ENCODE measurements around the gene FABP6.

FABP6 gene

DNA sequence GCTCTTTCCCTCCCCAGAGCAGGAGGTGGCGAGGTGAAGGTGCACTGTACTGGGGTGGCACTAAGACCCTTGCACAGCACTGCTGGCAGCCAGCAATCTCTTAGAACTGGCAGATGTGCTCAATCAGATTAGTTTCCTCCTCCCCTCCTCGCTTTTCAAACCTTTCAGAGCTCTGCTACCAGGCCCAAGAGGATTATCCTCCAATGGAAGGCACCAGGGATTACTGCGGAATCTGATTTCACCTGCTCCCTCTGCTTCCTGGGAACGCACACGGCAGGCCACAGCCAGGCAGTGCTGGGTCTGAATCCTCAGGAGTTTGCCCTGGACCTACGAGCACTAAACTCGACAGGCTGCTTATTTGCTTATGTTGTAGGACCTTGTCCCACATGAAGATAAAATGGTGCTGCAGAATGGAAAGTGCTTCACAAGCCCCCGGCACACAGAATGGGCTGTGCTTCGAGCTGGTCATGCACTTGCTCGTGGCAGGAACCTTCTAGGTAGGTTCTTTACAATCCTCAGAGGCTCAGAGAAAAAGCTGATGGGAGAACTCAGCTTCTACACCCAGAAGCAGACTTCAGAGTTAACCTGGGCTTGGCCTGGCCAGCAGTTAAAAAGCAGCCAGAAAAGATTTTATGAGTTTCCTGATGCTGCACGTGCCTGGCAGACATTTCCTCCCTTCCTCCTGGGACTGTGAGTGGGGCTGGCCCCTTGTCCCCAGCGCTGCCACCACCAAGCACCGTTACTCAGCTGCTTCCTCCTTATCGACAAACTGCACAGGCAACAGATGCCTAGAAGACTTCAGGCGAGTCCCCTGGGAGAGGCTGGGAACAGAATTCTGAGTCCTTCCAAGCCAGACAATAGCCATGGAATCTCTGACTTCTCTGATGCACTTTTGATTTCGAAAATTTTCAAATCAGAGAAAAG lies 33.1 kb downstream of the FABP6 start:
- H3K27ac Mint-ChIP-seq = no peak overlapping the region
- H3K36me3 Mint-ChIP-seq (ENCODE audit: low read depth) = no peaks in the 10 kb centered on the region
- ATAC-seq = no peak
- no peak overlapping the region for H3K4me3 Mint-ChIP-seq
- H3K27me3 Mint-ChIP-seq = peaks cover 2% of the 10 kb centered on the region
- DNase-seq = no peak
- no peaks in the 10 kb centered on the region for H3K9me3 Mint-ChIP-seq
- H3K4me1 Mint-ChIP-seq = no peaks in the 10 kb centered on the region

DNA sequence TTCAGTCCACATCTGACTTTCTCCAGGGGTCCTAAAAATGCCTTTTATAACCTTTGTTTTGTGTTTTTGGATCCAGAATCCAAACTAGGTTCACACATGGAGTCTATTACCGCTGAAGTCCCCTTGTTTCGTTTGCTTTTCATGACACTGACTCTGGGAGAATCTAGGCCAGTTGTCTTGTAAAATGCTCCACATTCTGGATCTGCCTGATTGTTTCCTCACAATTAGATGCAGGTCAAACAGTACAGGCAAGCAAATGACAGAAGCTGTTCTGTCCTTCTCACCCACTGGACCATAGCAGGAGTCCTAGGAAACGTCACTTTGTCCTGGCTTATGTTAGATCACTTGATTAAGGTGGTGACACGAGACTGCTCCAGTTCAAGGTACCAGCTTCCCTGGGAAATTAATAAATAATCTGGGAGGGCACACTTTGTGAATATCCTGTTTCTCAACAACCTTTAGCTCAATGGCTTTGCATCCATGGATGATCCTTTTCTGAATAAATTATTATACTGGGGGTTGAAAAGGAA lies 34.1 kb downstream of the FABP6 start:
- H3K4me1 Mint-ChIP-seq = no peaks in the 10 kb centered on the region
- H3K27ac Mint-ChIP-seq = no peak overlapping the region
- no peaks in the 10 kb centered on the region for H3K36me3 Mint-ChIP-seq (ENCODE audit: low read depth)
- H3K4me3 Mint-ChIP-seq = no peak overlapping the region
- ATAC-seq = no peak
- no peak for DNase-seq
- no peaks in the 10 kb centered on the region for H3K9me3 Mint-ChIP-seq
- H3K27me3 Mint-ChIP-seq = peaks cover 2% of the 10 kb centered on the region

DNA sequence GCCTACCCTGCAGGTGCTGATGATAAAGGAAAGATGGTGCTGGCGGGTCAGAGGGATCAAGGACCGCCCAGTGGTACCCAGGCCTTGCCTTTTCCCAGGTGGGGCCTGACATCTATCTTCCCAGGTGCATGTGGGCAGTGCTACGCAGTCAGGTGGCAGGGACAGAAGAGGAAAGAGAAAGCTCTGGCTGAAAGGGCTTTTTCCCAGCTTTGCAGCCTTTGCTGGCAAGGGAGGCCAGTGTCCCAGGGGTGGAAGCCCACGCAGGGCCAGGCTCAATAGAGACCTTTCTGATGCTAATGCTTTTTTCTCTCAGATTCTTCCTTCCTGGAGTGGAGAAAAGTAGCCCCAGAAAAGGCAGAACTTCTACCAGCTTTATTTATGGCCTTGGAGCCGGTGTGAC lies 36.7 kb downstream of the FABP6 start:
- Mint-ChIP-seq H3K4me1 (peaks cover 4% of the 10 kb centered on the region), H3K9me3 (no peaks in the 10 kb centered on the region), H3K4me3 (no peak overlapping the region), H3K36me3 (ENCODE audit: low read depth) (no peaks in the 10 kb centered on the region), H3K27me3 (peaks cover 2% of the 10 kb centered on the region), H3K27ac (no peak overlapping the region)
- DNase-seq (no peak), ATAC-seq (no peak)

DNA sequence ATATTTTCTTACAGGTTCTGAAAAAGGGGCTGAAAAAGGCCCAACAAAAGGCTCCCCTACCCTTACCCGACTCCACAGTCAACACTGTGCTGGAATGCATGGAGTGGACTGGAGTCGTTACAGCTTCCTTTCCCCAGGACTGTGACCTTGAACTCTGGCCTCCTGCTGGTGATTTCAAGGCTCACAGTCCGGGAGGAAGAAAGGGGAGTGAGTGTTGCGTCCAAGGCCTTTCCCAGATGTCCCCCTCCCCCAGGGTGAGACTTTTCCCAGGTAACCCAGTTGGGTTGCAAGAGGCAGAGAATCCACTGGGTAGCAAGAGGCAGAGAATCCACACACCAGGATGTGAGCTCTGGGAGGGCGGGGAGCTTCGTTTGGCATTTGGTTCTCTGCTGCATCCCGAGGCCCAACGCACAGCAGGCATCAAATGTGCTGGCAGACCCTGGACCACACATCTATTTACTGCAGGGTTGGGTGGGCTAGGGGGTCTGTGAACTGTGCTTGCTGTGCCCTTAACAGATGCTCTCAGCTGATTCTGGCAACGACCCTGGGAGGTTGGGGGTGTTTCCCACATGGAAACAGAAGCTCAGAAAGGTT lies 37.5 kb downstream of the FABP6 start:
- no peaks in the 10 kb centered on the region for H3K9me3 Mint-ChIP-seq
- no peak overlapping the region for H3K4me3 Mint-ChIP-seq
- H3K36me3 Mint-ChIP-seq (ENCODE audit: low read depth) = no peaks in the 10 kb centered on the region
- ATAC-seq (no peak), DNase-seq (no peak)
- H3K27me3 Mint-ChIP-seq = no peaks in the 10 kb centered on the region
- peaks cover 10% of the 10 kb centered on the region for H3K4me1 Mint-ChIP-seq
- H3K27ac Mint-ChIP-seq = no peak overlapping the region

DNA sequence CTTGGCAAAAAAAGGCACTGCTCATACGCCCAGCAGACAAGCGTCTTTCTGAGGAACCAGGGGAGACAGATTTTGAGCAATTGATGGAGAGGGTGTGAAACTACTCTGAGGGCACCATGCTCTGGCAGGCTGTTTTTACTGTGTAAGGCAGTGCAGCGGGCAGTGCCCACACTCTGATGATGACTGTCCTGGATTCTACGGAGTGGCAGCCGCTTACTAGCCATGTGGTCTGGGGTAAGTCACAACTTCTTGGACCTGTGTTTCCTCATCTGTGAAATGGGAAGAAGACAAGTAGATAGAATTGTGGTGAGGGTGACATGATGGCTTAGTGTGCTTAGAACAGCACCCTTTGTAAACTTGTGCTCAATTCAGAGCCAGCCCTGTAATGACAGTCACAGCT lies 38.8 kb downstream of the FABP6 start:
- H3K27ac Mint-ChIP-seq = no peak overlapping the region
- no peak for ATAC-seq
- H3K27me3 Mint-ChIP-seq = no peaks in the 10 kb centered on the region
- no peak for DNase-seq
- H3K9me3 Mint-ChIP-seq = no peaks in the 10 kb centered on the region
- no peak overlapping the region for H3K4me3 Mint-ChIP-seq
- H3K4me1 Mint-ChIP-seq = peaks cover 11% of the 10 kb centered on the region
- no peaks in the 10 kb centered on the region for H3K36me3 Mint-ChIP-seq (ENCODE audit: low read depth)

DNA sequence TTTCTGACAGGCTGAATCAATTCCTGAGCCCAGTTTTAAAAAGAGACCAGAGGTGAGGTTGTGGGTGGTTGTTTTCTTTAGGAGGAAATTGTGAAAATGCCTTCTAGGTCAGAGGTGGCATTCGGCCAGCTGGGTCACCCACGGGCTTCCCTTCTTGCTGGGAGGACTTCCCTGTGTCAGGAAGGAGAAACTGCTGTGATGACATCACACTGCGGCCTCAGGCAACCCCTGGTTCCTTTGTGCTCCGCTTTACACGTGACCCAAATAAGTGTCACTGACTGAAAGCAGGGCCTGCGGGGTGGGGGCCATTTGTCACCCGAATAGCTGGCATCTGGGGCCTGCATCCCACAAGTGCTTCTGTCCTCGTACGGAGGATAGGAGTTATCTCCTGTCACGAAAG lies 39.7 kb downstream of the FABP6 start:
- Mint-ChIP-seq H3K36me3 (ENCODE audit: low read depth) (no peaks in the 10 kb centered on the region), H3K27me3 (no peaks in the 10 kb centered on the region), H3K4me1 (peaks cover 11% of the 10 kb centered on the region), H3K9me3 (no peaks in the 10 kb centered on the region), H3K27ac (no peak overlapping the region), H3K4me3 (no peak overlapping the region)
- no peak for DNase-seq
- ATAC-seq = no peak

DNA sequence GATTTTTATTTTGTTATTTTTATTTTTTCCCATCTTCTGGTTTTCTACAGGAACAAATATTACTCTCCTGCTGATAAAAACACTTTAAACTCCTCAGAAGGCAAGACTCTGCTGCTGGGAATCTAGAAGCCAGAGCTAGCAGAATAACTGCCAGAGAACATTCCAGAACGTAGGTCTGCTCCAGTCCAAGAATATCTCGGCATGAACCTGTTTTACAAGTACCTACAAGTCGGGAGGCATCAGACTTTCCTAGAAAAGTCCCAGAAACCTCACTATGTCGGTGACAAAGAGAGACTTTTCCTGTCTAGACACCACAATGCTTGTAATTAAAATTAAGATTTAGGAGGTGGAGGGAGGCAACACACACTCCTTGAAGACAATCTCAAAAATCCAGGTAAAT lies 41.4 kb downstream of the FABP6 start:
- peaks cover 14% of the 10 kb centered on the region for H3K4me1 Mint-ChIP-seq
- no peak for ATAC-seq

DNA sequence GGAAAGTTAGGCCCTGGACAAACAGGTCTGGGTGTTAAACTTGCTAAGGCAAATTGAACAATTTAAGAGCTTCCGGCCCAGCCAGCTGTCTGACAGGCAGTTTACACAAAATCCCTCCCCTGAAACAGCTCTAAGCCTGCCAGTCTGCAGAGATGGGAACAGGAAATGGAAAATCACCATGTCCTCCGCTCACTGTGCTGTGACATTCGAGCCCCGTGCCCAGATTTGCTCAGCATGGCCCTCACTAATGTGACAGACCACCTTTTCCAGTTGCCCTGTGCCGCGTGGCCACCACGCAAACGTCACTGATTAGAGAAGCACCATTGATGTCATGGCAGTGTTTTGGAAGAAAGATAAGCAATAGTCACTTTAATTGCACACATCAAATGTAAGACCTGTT lies 42.1 kb downstream of the FABP6 start:
- no peaks in the 10 kb centered on the region for H3K27me3 Mint-ChIP-seq
- peaks cover 14% of the 10 kb centered on the region for H3K4me1 Mint-ChIP-seq
- no peaks in the 10 kb centered on the region for H3K36me3 Mint-ChIP-seq (ENCODE audit: low read depth)
- H3K4me3 Mint-ChIP-seq = no peak overlapping the region
- no peaks in the 10 kb centered on the region for H3K9me3 Mint-ChIP-seq
- ATAC-seq (peak; percentile 73), DNase-seq (peak; percentile 19)
- H3K27ac Mint-ChIP-seq = peak overlapping the region; percentile 20

More for the DNA sequence above, 41.4 kb downstream of the FABP6 start:
- Mint-ChIP-seq H3K36me3 (ENCODE audit: low read depth) (no peaks in the 10 kb centered on the region), H3K9me3 (no peaks in the 10 kb centered on the region), H3K27me3 (no peaks in the 10 kb centered on the region), H3K27ac (no peak overlapping the region), H3K4me3 (no peak overlapping the region)
- no peak for DNase-seq

DNA sequence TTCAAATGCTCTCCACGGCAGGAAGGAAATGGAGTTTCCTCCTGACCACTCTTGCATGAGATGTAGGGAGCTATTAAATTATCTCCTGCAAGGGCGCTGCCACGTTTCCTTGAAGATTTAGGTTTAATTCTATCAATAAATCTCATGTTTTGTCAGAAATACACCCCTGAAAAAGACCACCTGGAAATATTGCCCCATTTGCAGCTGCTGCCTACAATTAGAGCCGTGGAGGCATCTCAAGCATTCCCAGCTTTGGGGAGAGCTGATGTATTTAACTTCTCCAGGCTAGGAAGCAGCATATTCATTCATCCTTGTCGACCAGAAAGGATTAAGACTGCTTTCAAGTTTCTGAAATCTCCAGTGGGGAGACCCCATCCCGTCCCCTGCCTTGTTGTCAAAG lies 42.5 kb downstream of the FABP6 start:
- peaks cover 14% of the 10 kb centered on the region for H3K4me1 Mint-ChIP-seq
- DNase-seq (no peak), ATAC-seq (no peak)
- H3K36me3 Mint-ChIP-seq (ENCODE audit: low read depth) = no peaks in the 10 kb centered on the region
- H3K4me3 Mint-ChIP-seq = no peak overlapping the region
- no peak overlapping the region for H3K27ac Mint-ChIP-seq
- H3K27me3 Mint-ChIP-seq = no peaks in the 10 kb centered on the region
- H3K9me3 Mint-ChIP-seq = no peaks in the 10 kb centered on the region

DNA sequence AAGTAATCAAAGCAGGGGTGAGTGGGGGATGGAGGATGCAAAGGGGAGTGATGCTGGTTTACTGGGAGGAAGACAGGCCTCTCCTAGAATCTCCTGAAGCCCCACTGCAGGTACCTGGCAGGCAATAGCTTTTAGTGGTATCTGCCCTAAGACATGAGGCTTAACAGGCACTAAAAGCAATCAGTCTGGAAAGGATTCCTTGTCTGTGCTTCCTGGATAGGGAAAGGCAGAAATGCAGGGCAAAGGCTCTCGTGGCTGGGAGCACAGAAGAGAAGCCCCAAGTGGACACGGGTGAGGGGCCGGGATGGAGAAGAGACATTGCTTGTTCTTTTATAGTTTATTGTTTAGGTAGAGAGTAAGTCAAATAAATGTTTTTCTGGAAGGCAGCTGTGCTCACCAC lies 43.0 kb downstream of the FABP6 start:
- no peaks in the 10 kb centered on the region for H3K27me3 Mint-ChIP-seq
- ATAC-seq (no peak), DNase-seq (no peak)
- H3K27ac Mint-ChIP-seq = no peak overlapping the region
- no peaks in the 10 kb centered on the region for H3K36me3 Mint-ChIP-seq (ENCODE audit: low read depth)
- H3K4me1 Mint-ChIP-seq = peaks cover 14% of the 10 kb centered on the region
- H3K4me3 Mint-ChIP-seq = no peak overlapping the region
- H3K9me3 Mint-ChIP-seq = no peaks in the 10 kb centered on the region

DNA sequence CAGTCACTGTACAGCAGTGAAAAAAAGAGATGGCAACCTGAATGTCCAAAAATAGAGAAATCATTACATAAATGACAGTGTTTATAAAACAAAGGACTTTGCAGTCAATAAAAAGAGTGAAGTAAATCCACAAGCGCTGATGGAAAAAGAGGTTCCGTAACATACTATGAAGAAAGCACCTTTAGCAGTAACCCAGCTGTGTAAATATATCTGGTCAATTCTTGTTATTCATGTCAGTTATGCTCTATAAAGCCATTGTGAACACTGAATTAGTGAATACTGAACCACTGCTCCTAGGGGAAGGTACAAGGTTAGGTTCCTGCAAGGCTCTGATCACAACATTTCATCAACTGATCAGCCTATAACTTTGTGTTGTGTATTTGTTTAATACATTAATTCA lies 43.6 kb downstream of the FABP6 start:
- no peaks in the 10 kb centered on the region for H3K27me3 Mint-ChIP-seq
- no peak overlapping the region for H3K27ac Mint-ChIP-seq
- no peaks in the 10 kb centered on the region for H3K9me3 Mint-ChIP-seq
- H3K4me1 Mint-ChIP-seq = peaks cover 14% of the 10 kb centered on the region
- ATAC-seq (no peak), DNase-seq (no peak)
- H3K4me3 Mint-ChIP-seq = no peak overlapping the region
- H3K36me3 Mint-ChIP-seq (ENCODE audit: low read depth) = no peaks in the 10 kb centered on the region

DNA sequence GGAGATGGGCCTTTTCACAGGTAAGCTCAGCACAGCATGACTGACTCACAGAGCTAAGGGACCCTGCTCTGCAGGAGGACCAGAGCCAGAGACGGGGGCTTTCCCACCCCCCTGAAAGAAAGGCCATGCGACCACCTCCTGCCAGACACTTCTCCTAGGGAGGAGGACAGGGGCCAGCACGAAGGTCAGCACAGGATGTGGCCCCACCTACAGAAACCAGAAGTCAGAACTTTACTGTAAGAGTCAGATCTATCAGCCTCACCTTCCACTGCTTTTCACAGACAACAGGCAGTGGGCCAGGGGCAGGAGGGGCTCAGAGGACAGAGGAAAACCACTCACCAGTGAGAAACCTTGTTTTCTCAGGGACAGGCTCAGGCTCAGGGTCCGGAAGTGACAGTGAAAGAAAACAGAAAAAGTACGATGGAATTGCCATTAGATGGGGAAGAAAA lies 45.2 kb downstream of the FABP6 start:
- ATAC-seq (peak; percentile 55), DNase-seq (no peak)
- H3K4me1 Mint-ChIP-seq = peaks cover 14% of the 10 kb centered on the region
- no peaks in the 10 kb centered on the region for H3K36me3 Mint-ChIP-seq (ENCODE audit: low read depth)
- H3K9me3 Mint-ChIP-seq = no peaks in the 10 kb centered on the region
- H3K4me3 Mint-ChIP-seq = no peak overlapping the region
- no peak overlapping the region for H3K27ac Mint-ChIP-seq
- no peaks in the 10 kb centered on the region for H3K27me3 Mint-ChIP-seq

DNA sequence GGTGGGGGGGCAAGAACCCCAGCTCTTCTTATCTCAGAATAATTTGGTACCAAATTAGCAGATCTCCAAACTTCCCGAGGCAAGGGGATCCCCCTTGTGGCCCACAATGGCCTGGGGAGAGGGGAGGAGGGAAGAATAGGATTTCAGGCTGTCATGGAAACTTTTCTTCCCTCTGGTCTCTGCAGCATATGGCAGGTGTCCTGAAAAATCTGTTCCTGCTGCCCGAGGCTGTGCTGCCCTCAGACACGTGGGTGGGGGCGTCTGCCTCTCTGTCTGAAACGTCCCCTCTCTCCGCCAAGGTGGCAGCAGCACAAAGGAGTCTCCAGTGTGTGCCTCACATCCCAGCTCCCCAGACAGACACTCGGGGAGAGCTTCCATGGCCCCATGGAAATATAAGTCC lies 49.0 kb downstream of the FABP6 start:
- H3K4me3 Mint-ChIP-seq = no peak overlapping the region
- H3K9me3 Mint-ChIP-seq = no peaks in the 10 kb centered on the region

DNA sequence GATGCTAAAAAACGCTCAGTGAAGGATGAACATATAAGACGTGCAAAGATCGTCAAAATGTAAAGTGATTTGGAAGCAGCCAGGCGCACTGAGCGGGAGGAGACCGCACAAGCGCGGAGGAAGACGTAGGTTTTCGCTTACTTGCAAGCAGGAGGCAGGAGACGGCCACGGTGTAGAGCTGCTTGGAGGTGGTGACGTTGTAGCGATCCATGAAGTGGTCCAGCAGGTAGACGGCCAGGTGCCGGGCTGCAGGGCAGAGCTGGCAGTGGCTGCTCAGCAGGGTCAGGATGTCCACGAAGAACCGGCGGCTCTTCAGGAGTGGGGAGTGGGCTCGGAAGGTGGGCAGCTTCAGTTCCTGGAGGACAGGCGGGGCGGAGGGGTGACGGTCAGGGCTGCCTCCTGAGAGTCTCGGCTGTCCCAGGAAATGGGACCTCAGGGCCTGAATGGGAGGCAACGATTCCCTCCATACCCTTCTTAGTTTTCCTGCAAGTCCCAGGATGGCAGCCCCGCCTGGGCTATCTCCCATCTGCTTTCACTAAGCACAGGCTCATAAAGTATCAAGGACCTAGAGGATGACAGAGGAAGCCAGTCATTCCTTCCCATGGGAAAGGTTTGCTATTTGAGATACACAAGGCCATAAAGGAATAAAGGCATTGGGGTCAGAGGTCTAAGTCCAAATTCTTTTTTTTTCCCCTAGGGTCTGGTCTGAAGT lies 51.2 kb downstream of the FABP6 start:
- no peaks in the 10 kb centered on the region for H3K36me3 Mint-ChIP-seq (ENCODE audit: low read depth)
- no peak for ATAC-seq
- H3K27me3 Mint-ChIP-seq = no peaks in the 10 kb centered on the region
- no peak for DNase-seq
- no peaks in the 10 kb centered on the region for H3K4me1 Mint-ChIP-seq
- no peaks in the 10 kb centered on the region for H3K9me3 Mint-ChIP-seq
- no peak overlapping the region for H3K4me3 Mint-ChIP-seq
- no peak overlapping the region for H3K27ac Mint-ChIP-seq

More for the DNA sequence above, 49.0 kb downstream of the FABP6 start:
- DNase-seq = no peak
- ATAC-seq = no peak
- Mint-ChIP-seq H3K27me3 (no peaks in the 10 kb centered on the region), H3K36me3 (ENCODE audit: low read depth) (no peaks in the 10 kb centered on the region), H3K27ac (no peak overlapping the region), H3K4me1 (peaks cover 3% of the 10 kb centered on the region)

DNA sequence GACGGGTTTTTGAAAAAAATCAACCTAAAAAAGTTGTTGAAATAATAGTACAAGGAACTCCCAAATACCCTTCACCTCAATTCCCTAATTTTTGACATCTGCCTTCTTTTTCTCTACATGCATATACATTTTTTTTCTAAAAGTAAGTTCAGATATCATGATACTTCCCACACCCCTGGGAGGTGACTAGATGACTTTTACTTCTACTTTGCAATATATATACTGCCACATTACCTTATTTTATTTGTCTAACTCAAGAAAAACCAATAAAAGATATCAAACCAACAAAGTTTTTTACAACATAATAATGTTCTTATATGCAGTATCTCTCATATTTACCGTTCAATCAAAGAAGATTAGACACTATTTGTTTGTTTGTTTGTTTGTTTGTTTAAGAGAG lies 52.0 kb downstream of the FABP6 start:
- ATAC-seq (no peak), DNase-seq (no peak)
- Mint-ChIP-seq H3K36me3 (ENCODE audit: low read depth) (no peaks in the 10 kb centered on the region), H3K27ac (no peak overlapping the region), H3K27me3 (no peaks in the 10 kb centered on the region), H3K9me3 (no peaks in the 10 kb centered on the region), H3K4me1 (no peaks in the 10 kb centered on the region), H3K4me3 (no peak overlapping the region)

Measured in activated naive CD8-positive, alpha-beta T cell treated with anti-CD3 and anti-CD28 coated beads, Interleukin-2, amount 50 U/mL, for 24 hours (primary cell).